Heart right ventricle (tissue), 16 donors: ENCODE data around the gene CAMK2N2. TPM values are rescaled to one million over a fixed set of nuclear protein-coding genes. Genes with fewer than 3 reads are reported as not detected.

Experiments used
- ATAC-seq, 8 donors: fragments of 200-7000 bp; cut with Tn5 transposase; one replicate each; pipeline ENCODE4 v1.9.1; 2020; ENCODE audit warnings: mild to moderate bottlenecking in 8 of 8, moderate library complexity in 8 of 8, moderate number of reproducible peaks in 1 of 8
- DNase-seq, 2 donors: peaks; one replicate each; pipeline ENCODE4 v3.0.0-alpha.2; 2020
- H3K27ac ChIP-seq, 10 donors: fragments of 200-600 bp; sonication (generic) in 2 of 10; one replicate each; pipeline versions ENCODE4 v1.5.0 to v1.8.0; 2020 to 2022; ENCODE audit warnings: mild to moderate bottlenecking in 3 of 10
- H3K27me3 ChIP-seq, 7 donors: fragments of 200-600 bp; one replicate each; pipeline ENCODE4 v1.8.0; 2021 to 2022; ENCODE audit warnings: mild to moderate bottlenecking in 2 of 7
- H3K36me3 ChIP-seq, 9 donors: fragments of 200-600 bp; sonication (generic) in 1 of 9; one replicate each; pipeline versions ENCODE4 v1.5.0 to v1.8.0; 2020 to 2022; ENCODE audit warnings: mild to moderate bottlenecking in 2 of 9
- H3K4me1 ChIP-seq, 9 donors: fragments of 200-600 bp; sonication (generic) in 1 of 9; one replicate each; pipeline versions ENCODE4 v1.5.0 to v1.8.0; 2020 to 2022; ENCODE audit warnings: mild to moderate bottlenecking in 4 of 9
- H3K4me3 ChIP-seq, 10 donors: fragments of 200-600 bp; sonication (generic) in 2 of 10; one replicate each; pipeline versions ENCODE4 v1.5.0 to v1.8.0; 2020 to 2022; ENCODE audit warnings: mild to moderate bottlenecking in 7 of 10, moderate library complexity in 2 of 10
- H3K9me3 ChIP-seq, 11 donors: fragments of 200-600 bp in 10 of 11; sonication (generic) in 2 of 11; one replicate each; pipeline versions ENCODE4 v1.5.0 to v1.8.0; 2013 to 2022; ENCODE audit warnings: mild to moderate bottlenecking in 2 of 11, control low read depth in 1 of 11, moderate library complexity in 1 of 11
- CTCF ChIP-seq, 9 donors: fragments of 200-600 bp; sonication (generic) in 2 of 9; IDR thresholded peaks; one replicate each; pipeline versions ENCODE4 v1.5.0 to v1.8.0; 2021 to 2022; ENCODE audit warnings: antibody characterized with exemption in 9 of 9, mild to moderate bottlenecking in 5 of 9, moderate library complexity in 1 of 9
- WGBS, 2 donors: extraction: QIAGEN DNeasy Blood & Tissue Kit; methylation state at CpG; one replicate each; pipeline ENCODE4 v1.1.7; 2013; ENCODE audit warnings: inconsistent platforms in 1 of 2; 5-methylcytosine and 5-hydroxymethylcytosine counted together
- intact Hi-C, 10 donors: fragments of 100-400 bp; cut with DNase I; formaldehyde crosslinking; loops; one replicate each; pipeline versions ENCODE4 v1.11.1 to v1.14.2; 2022
- polyA plus RNA-seq, 2 donors: library from polyadenylated mRNA; stranded (reverse); fragments of 200-250 nt; gene quantifications; one replicate each; pipeline ENCODE4 v1.2.3, GENCODE V29; 2013
- total RNA-seq, 10 donors: library from RNA; stranded (reverse); fragmentation: NEBNext Ultra II Directional in 3 of 10; extraction: Animal tissue kit (Norgen Biotek cat#: 25700) in 3 of 10; gene quantifications; one replicate each; pipeline versions ENCODE4 v1.2.1 to v1.2.4, GENCODE V29; 2021 to 2023
- donor health status: Arrhythmogenic right ventricular cardiomyopathy.
- donor health status: ischemic (EF 13 %, LVEDD 7.1; RV severe dilation, severe dysfunction).
- donor health status: healthy with polysubstance abuse.
- donor health status: DM: no; HTN: yes; CAD: no.
- donor health status: DM: no; HTN: no; CAD: no.
- donor health status: ischemic (EF 25% LVEDD 6.9; RV normal size, moderate dysfunction).
- donor health status: ischemic (EF 25% LVEDD 5.7; RV mildly dilated, moderate dysfunction).
- donor health status: healthy.
- donor health status: DM: yes; HTN: yes; CAD: no.
- donor health status: Ischemic cardiomyopathy.
- donor health status: ischemic (EF 35%, LVEDD 5.7; RV mildly dilated, moderate dysfunction).
- donor health status: nonischemic (EF 11% LVEDD 7.7; RV severe dilation, severe dysfunction).
- donor health status: DM: yes; HTN: yes; CAD: no.
- donor health status: PGD.
- donor health status: ischemic (EF 29% LVEDD 5.4; RV normal size, mild dysfunction).
- donor health status: nonischemic (EF 23%, LVEDD 6.1; RV moderate dilation, normal function).

Gene CAMK2N2
- total and polyA plus RNA-seq, 12 donors: 0.12 to 0.30 (median 0.23) TPM; not detected in 8

- H3K27me3 ChIP-seq: peaks cover 0 to 10% (median 0%) of the 10 kb centered on the region in 7 donors
- no peaks in the 10 kb centered on the region for H3K9me3 ChIP-seq
- TF ChIP-seq CTCF (IDR thresholded peaks at IDR 0.05): no peak
- H3K4me1 ChIP-seq: peaks cover 0 to 8% (median 0%) of the 10 kb centered on the region in 9 donors
- intact Hi-C loops: loop anchor here in 1 of 10 donors (10.0 kb wide), 1 partner anchor 388 kb away; no protein-coding TSS in a partner anchor
- ATAC-seq (no peak), DNase-seq (no peak)
- H3K27ac ChIP-seq: no peak overlapping the region
- H3K4me3 ChIP-seq: no peak overlapping the region
- H3K36me3 ChIP-seq: no peaks in the 10 kb centered on the region
- 94 to 98% methylated on average over 4 of the region's 4 CpGs for WGBS, 2 donors
Measured at GRCh38 chr3:184282941-184283340, 21.6 kb upstream of the CAMK2N2 start.

- Histone ChIP-seq H3K27ac (no peak overlapping the region), H3K4me3 (no peak overlapping the region), H3K27me3 (peaks cover 10 to 49% (median 46%) of the 10 kb centered on the region in 7 donors), H3K4me1 (peaks cover 0 to 8% (median 0%) of the 10 kb centered on the region in 9 donors), H3K9me3 (no peaks in the 10 kb centered on the region), H3K36me3 (no peaks in the 10 kb centered on the region)
- 86 to 94% methylated on average over 6 of the region's 6 CpGs for WGBS, 2 donors
- TF ChIP-seq CTCF (IDR thresholded peaks at IDR 0.05): no peak
- ATAC-seq (peak in 1 of 8 donors; percentile 48), DNase-seq (no peak)
- intact Hi-C loops: no loop called here
Measured at GRCh38 chr3:184277366-184277765, 16.0 kb upstream of the CAMK2N2 start.

DNA sequence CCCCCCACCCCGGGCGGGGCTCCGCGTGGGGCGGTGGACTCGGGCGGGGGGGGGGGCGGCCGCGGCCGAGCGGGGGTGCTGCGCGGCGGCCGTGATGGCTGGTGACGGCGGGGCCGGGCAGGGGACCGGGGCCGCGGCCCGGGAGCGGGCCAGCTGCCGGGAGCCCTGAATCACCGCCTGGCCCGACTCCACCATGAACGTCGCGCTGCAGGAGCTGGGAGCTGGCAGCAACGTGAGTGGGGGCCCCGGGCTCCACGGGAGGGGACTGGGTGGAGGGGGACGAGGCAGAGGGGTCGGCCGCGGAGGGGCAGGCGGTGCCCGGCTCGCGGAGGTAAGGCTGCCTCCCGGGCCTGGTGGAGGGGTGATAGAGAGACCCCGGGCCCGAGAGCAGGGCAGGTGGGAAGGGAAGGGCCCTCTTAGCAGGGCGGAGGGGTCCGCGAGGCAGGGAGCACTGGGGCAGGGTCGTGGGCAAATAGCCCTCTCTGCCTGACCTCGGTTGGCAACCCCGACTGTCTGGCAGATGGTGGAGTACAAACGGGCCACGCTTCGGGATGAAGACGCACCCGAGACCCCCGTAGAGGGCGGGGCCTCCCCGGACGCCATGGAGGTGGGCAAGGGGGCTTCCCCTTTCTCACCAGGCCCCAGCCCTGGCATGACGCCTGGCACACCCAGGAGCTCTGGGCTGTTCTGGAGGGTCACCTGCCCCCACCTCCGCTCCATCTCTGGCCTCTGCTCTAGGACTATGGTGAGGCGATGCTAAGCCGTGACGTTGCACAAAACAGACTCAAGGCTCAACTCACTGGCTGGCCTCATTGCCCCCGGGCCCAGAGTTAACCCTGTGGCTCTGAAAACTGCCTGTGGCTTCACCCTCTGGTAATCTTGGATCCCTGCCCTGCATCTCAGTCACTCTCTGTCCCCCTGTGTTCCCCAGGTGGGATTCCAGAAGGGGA lies 14.9 kb upstream of the CAMK2N2 start, which contains the start of gene ECE2:
TSS of gene ECE2 (plus strand) at position 62 of the 950 bp plus-strand sequence. CDS start at position 194, 132 bp downstream.
- Histone ChIP-seq H3K36me3 (no peaks in the 10 kb centered on the region), H3K27me3 (peaks cover 10 to 49% (median 47%) of the 10 kb centered on the region in 7 donors), H3K4me1 (peaks cover 0 to 8% (median 0%) of the 10 kb centered on the region in 9 donors), H3K27ac (no peak within 1 kb of the TSS), H3K4me3 (peak within 1 kb of the TSS in 1 of 10 donors; percentile 5), H3K9me3 (no peaks in the 10 kb centered on the region)
- no peak for DNase-seq
- WGBS, 2 donors: 15% methylated on average over 53 to 56 of the region's 65 CpGs
- intact Hi-C loops: no loop called here
- peak in 5 of 8 donors; percentile 14 to 70 (median 42) for ATAC-seq
- TF ChIP-seq CTCF (IDR thresholded peaks at IDR 0.05): no peak

GRCh38 chr3:184275381-184275701 lies 14.0 kb upstream of the CAMK2N2 start:
- Histone ChIP-seq H3K36me3 (no peaks in the 10 kb centered on the region), H3K27ac (no peak overlapping the region), H3K9me3 (no peaks in the 10 kb centered on the region), H3K4me1 (peaks cover 0 to 8% (median 0%) of the 10 kb centered on the region in 9 donors), H3K27me3 (peaks cover 10 to 57% (median 48%) of the 10 kb centered on the region in 7 donors), H3K4me3 (no peak overlapping the region)
- ATAC-seq (no peak), DNase-seq (no peak)
- WGBS, 2 donors: 64 to 68% methylated on average over 12 of the region's 12 CpGs
- TF ChIP-seq CTCF (IDR thresholded peaks at IDR 0.05): no peak
- intact Hi-C loops: no loop called here
